Upper lobe of left lung (tissue), 4 donors: Measurements from ENCODE around the gene IL18.

Source experiments
- POLR2A ChIP-seq, 4 donors: fragments of 450-650 bp; IDR thresholded peaks; one replicate each; pipeline ENCODE4 v1.5.1; 2016 to 2017; ENCODE audit warnings: antibody characterized with exemption in 4 of 4, mild to moderate bottlenecking in 2 of 4
- POLR2AphosphoS5 ChIP-seq, 2 donors: sonication (generic); formaldehyde crosslinking; IDR thresholded peaks; one replicate each; pipeline ENCODE4 v1.5.1; 2017; ENCODE audit warnings: antibody characterized with exemption in 2 of 2
- TF ChIP-seq, protein P1 (sequence below), 6 experiments: fragments of 450-650 bp in 4 of 6; fragments of 200-600 bp in 2 of 6; sonication (generic) in 2 of 6; IDR thresholded peaks; one replicate each; pipeline ENCODE4 v1.5.1; 2016 to 2019; ENCODE audit warnings: antibody characterized with exemption in 6 of 6

GRCh38 chr11:112176077-112176476 is 12.2 kb upstream of the IL18 start:
- TF ChIP-seq POLR2AphosphoS5 (IDR thresholded peaks at IDR 0.05), result no peak
- TF ChIP-seq POLR2A (IDR thresholded peaks at IDR 0.05), result no peak
- TF ChIP-seq, protein P1, sequence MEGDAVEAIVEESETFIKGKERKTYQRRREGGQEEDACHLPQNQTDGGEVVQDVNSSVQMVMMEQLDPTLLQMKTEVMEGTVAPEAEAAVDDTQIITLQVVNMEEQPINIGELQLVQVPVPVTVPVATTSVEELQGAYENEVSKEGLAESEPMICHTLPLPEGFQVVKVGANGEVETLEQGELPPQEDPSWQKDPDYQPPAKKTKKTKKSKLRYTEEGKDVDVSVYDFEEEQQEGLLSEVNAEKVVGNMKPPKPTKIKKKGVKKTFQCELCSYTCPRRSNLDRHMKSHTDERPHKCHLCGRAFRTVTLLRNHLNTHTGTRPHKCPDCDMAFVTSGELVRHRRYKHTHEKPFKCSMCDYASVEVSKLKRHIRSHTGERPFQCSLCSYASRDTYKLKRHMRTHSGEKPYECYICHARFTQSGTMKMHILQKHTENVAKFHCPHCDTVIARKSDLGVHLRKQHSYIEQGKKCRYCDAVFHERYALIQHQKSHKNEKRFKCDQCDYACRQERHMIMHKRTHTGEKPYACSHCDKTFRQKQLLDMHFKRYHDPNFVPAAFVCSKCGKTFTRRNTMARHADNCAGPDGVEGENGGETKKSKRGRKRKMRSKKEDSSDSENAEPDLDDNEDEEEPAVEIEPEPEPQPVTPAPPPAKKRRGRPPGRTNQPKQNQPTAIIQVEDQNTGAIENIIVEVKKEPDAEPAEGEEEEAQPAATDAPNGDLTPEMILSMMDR (IDR thresholded peaks at IDR 0.05), result no peak
